Large intestine (tissue), 3 donors: Measurements from ENCODE around the gene NEK6. TPM values are rescaled to one million over a fixed set of nuclear protein-coding genes. Genes with fewer than 3 reads are reported as not detected.
A peak's percentile ranks its signal among the peaks of the same experiment; 100 is the strongest.

Source experiments
- DNase-seq, 2 donors: peaks; one replicate each; pipeline versions ENCODE4 v3.0.0 to v3.0.0-alpha.2; 2013
- H3K27ac ChIP-seq: one replicate; pipeline ENCODE4 v1.5.1; 2013; ENCODE audit warnings: low read length
- H3K27me3 ChIP-seq: 2 replicates; pipeline ENCODE4 v1.6.1; 2013; ENCODE audit warnings: low read length; ENCODE audit not compliant: control insufficient read depth, insufficient read depth
- H3K36me3 ChIP-seq: 2 replicates; pipeline ENCODE4 v1.6.1; 2013; ENCODE audit warnings: low read length; ENCODE audit not compliant: control insufficient read depth, insufficient read depth
- H3K4me1 ChIP-seq: one replicate; pipeline ENCODE4 v1.6.1; 2013; ENCODE audit warnings: low read length; ENCODE audit not compliant: control insufficient read depth, insufficient read depth
- H3K4me3 ChIP-seq: one replicate; pipeline ENCODE4 v1.5.1; 2013; ENCODE audit warnings: low read length
- H3K9me3 ChIP-seq: one replicate; pipeline ENCODE4 v1.6.1; 2013; ENCODE audit warnings: mild to moderate bottlenecking, low read depth, low read length, moderate library complexity; ENCODE audit not compliant: control insufficient read depth
- WGBS: methylation state at CpG from one replicate; pipeline ENCODE4 v1.1.5; 2013; ENCODE audit warnings: low lambda C conversion rate; ENCODE audit not compliant: insufficient coverage; 5-methylcytosine and 5-hydroxymethylcytosine counted together
- polyA plus RNA-seq: library from polyadenylated mRNA; unstranded; fragments of 120-200 nt; gene quantifications from one replicate; pipeline ENCODE4 v1.2.1, GENCODE V29; 2013

The NEK6 gene
- polyA plus RNA-seq, 1 donor, result 28.2 TPM

DNA sequence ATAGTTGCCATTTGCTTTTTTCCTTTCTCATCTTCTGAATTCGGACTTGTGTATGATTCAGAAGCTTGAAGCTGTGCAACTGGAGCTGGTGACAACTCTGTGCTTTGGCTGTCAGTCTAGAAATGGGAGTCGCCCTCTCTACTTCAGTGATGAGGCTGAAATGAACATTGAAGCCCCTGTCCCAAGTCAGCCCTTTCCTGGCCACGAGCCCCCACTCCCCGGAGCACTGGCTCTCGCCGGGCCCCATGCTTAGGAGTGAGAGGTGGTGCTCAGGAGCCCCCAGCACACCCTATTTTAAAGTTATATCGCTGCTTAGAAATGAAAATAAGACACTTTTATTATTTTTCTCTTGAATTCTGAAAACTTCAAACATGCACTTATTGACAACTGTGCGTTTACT lies 91.5 kb downstream of the NEK6 start:
- Histone ChIP-seq H3K36me3 (peaks cover 95% of the 10 kb centered on the region), H3K9me3 (no peaks in the 10 kb centered on the region), H3K27me3 (no peaks in the 10 kb centered on the region), H3K27ac (no peak overlapping the region), H3K4me3 (no peak overlapping the region), H3K4me1 (no peaks in the 10 kb centered on the region)
- WGBS, result 100% methylated on average over 2 of the region's 8 CpGs
- no peak for DNase-seq

DNA sequence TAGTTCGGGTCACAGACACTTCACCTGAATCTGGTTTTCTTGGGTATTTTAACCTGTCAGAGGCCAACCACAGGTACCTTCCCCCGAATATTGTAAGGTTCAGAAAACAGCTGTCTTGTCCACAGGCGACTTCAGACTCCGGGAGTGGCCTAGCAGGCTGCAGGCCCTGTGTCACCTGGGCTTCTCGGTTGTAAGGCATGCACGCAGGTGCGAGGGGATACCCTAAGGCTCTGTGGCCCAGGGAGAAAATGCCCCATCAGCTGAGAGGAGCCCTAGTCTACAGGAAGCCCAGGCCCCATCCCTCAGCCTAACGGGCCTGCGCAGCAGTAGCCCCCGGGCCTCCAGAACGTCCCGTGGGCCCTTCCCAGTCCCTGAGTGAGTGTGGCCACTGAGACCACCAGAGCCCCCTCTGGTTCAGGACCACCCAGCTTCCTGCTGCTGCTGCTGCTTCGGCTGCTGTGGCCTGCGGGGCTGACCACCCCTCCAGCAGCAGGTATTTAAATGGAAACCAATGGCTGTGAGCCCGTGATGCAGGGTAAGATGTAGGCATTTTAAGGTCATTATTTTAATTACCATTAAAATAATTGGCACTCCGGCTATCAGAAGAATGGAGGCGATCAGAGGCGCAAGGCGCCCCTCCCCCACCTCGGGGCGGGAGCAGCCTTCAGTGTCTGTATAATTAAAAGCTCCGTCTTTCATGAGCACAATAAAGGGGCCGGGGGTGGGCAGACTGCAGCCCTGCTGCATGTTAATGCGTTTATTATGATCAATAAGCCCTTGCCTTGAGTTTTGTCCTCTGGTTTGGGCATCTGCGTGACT lies 92.1 kb downstream of the NEK6 start:
- no peaks in the 10 kb centered on the region for H3K4me1 ChIP-seq
- H3K27me3 ChIP-seq, result no peaks in the 10 kb centered on the region
- WGBS, result 100% methylated on average over 1 of the region's 25 CpGs
- no peak for DNase-seq
- peaks cover 95% of the 10 kb centered on the region for H3K36me3 ChIP-seq
- H3K27ac ChIP-seq, result no peak overlapping the region
- H3K4me3 ChIP-seq, result no peak overlapping the region
- H3K9me3 ChIP-seq, result no peaks in the 10 kb centered on the region

DNA sequence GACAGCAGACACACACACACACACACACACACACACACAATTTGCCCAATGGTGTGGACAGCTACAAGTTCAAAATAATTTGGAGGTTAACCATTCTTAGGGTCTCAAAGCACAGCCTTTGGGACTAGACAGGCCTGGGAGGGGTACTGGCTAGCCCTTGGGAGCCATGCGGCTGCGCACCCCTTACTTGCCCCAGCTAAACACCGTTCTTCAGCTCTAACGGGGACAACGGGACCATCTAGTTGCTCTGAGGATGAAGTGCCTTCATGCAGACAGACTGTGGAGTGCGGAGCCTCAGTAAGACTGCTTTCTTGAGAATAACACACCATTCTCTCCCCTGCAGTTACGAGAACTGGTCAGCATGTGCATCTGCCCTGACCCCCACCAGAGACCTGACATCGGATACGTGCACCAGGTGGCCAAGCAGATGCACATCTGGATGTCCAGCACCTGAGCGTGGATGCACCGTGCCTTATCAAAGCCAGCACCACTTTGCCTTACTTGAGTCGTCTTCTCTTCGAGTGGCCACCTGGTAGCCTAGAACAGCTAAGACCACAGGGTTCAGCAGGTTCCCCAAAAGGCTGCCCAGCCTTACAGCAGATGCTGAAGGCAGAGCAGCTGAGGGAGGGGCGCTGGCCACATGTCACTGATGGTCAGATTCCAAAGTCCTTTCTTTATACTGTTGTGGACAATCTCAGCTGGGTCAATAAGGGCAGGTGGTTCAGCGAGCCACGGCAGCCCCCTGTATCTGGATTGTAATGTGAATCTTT lies 92.9 kb downstream of the NEK6 start:
- no peaks in the 10 kb centered on the region for H3K9me3 ChIP-seq
- H3K27ac ChIP-seq, result no peak overlapping the region
- peaks cover 95% of the 10 kb centered on the region for H3K36me3 ChIP-seq
- no peak overlapping the region for H3K4me3 ChIP-seq
- whole genome bisulfite sequencing, result no CpG with 5 or more reads among the region's 16 CpGs
- peak in 1 of 2 donors; percentile 11 for DNase-seq
- H3K4me1 ChIP-seq, result no peaks in the 10 kb centered on the region
- no peaks in the 10 kb centered on the region for H3K27me3 ChIP-seq

DNA sequence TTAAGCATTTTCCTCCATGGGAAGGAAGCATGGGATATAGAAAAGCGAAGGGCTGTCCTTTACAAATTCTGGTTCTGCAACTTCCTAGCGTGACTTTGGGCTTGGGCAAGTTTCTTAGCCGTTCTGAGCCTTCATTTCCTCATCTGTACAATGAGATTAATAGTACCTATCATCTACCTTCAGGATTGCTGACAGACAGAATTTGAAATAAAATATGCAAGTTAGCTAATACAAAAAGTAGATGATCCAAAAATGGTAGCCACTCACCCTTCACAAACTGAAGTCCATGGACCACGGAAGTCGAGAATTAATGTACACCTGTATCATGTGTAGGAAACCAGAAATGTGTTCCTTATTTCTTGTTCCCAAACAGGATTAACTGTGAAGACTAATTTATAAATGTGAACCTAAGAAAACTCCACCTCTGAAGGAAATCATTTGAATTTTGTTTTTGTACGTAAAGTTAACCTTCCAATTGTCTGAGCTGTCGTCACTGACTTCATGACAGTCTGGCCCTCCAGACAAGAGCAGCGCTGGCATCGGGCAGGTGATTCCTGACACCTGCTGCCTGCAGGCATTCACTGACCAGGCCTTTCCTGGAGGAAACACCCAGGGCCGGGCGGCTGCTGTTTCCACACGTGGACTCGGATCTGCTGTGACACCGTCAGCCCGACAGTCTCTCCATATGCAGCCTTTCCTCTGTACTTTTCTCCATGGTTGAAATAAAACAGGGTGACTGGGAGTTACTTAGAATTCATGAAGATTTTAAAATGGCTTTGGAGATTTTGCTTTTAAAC lies 94.1 kb downstream of the NEK6 start:
- Histone ChIP-seq H3K27ac (no peak overlapping the region), H3K9me3 (no peaks in the 10 kb centered on the region), H3K27me3 (no peaks in the 10 kb centered on the region), H3K4me1 (no peaks in the 10 kb centered on the region), H3K36me3 (peaks cover 95% of the 10 kb centered on the region), H3K4me3 (no peak overlapping the region)
- no peak for DNase-seq
- WGBS, result 100% methylated on average over 2 of the region's 15 CpGs

DNA sequence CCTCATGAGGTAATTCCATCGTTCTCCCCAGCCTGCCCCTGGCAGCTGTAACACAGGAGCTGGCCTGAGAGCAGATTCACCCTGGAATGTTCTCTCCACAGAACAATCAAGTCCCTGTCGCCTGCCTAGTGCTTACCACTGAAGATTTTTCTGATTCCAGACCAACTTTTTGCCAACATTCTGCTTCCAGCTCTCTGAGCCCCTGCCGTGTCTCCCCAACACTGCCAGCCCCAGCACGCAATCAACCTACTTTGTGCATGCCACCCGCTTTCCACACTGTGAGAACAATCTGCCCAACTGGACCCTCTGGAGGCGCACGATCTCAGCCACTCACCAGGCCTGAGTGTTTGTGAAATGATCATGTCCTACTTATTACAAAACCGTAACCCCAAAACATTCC lies 94.9 kb downstream of the NEK6 start:
- WGBS, result no CpG with 5 or more reads among the region's 8 CpGs
- Histone ChIP-seq H3K4me1 (no peaks in the 10 kb centered on the region), H3K4me3 (no peak overlapping the region), H3K27ac (no peak overlapping the region), H3K36me3 (peaks cover 90% of the 10 kb centered on the region), H3K27me3 (no peaks in the 10 kb centered on the region), H3K9me3 (no peaks in the 10 kb centered on the region)
- no peak for DNase-seq

DNA sequence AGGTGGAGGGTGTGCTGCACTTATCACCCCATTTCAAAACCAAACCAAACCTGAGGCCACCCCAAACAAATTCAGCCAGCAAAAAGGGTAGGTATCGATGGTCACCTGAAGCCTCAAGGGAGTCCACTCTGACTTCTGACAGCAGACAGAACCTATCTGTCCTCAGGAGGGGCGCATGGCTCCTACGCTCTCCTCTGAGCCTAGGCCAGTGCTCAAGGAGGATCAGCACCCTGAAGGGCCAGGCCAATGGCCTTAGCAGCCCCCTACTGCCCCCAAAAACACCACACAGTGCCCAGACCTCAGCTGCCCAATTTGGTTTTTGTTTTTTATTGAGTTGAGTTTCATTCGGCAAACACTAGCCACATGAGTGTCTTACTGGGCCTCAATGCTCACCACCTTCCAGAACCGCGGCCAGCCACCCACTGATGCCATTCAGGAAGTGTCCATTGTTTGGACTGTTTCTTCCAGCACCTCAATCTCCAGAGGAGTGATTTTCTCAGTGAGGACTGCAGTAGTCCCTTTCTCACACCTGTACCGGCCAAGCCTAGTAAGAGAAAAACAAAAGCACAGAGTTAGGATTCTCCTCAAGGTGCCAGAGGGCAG lies 95.5 kb downstream of the NEK6 start:
- no CpG with 5 or more reads among the region's 7 CpGs for WGBS
- no peak overlapping the region for H3K27ac ChIP-seq
- no peak overlapping the region for H3K4me3 ChIP-seq
- H3K4me1 ChIP-seq, result no peaks in the 10 kb centered on the region
- no peak for DNase-seq
- H3K36me3 ChIP-seq, result peaks cover 84% of the 10 kb centered on the region
- H3K9me3 ChIP-seq, result no peaks in the 10 kb centered on the region
- H3K27me3 ChIP-seq, result no peaks in the 10 kb centered on the region

DNA sequence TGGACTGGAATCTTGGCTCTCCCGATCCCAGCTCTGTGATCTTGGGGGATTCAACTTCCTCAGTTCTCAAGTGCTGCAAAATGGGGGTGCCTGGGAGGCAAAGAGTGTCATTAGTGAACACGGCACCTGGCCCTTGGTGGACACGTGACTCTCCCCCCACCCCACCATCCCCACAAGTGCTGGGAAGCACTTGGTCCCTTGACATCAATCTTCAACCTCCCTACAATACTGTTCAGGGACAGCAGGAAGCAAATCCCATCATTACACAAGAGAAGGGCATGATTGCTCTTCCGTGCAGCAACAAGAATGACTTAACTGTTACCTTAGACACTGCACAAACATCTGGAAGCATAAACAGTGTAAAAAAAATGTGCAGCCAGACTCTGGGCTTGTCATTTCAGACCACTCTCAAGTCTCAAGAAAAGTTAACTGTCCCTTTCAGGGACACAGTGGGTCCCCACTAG lies 96.1 kb downstream of the NEK6 start:
- H3K4me3 ChIP-seq, result no peak overlapping the region
- H3K36me3 ChIP-seq, result peaks cover 78% of the 10 kb centered on the region
- no peak overlapping the region for H3K27ac ChIP-seq
- no peak for DNase-seq
- no peaks in the 10 kb centered on the region for H3K27me3 ChIP-seq
- H3K4me1 ChIP-seq, result no peaks in the 10 kb centered on the region
- H3K9me3 ChIP-seq, result no peaks in the 10 kb centered on the region
- no CpG with 5 or more reads among the region's 4 CpGs for WGBS

DNA sequence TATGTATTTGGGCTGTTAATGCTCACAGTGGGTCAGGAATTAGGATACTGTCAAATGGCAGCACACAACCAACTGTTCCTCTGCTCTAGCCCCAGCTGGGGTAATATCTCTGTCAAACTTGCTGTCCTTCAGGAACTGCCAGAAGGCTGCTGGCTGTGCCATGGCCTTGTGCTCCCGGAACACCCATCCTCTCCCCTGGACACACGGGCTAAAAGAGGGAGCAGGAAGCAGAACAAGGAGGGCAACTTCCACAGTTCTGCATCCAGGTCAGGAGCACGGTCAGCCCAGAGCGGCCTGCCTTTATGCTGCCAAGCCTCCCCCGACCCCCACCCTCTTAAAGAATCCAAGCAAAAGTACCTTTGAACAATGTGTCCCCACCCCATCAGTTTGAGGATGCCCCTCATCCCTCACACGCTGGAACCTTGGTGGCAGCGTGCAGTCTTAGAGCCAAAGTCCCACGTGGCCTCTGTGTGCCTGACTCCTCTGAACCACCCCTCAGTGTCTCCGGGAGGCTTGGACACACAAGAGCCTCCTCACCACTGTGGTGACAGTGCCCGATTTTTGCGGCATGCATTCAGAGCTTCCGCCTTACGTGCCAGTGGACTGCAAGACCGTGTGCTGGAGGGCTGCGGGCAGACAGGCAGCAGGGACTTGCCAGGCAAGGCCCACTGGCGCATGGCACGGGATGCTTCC lies 96.7 kb downstream of the NEK6 start:
- no peak overlapping the region for H3K27ac ChIP-seq
- no peaks in the 10 kb centered on the region for H3K4me1 ChIP-seq
- H3K4me3 ChIP-seq, result no peak overlapping the region
- no CpG with 5 or more reads among the region's 17 CpGs for WGBS
- H3K27me3 ChIP-seq, result no peaks in the 10 kb centered on the region
- peaks cover 74% of the 10 kb centered on the region for H3K36me3 ChIP-seq
- H3K9me3 ChIP-seq, result no peaks in the 10 kb centered on the region
- DNase-seq, result no peak

DNA sequence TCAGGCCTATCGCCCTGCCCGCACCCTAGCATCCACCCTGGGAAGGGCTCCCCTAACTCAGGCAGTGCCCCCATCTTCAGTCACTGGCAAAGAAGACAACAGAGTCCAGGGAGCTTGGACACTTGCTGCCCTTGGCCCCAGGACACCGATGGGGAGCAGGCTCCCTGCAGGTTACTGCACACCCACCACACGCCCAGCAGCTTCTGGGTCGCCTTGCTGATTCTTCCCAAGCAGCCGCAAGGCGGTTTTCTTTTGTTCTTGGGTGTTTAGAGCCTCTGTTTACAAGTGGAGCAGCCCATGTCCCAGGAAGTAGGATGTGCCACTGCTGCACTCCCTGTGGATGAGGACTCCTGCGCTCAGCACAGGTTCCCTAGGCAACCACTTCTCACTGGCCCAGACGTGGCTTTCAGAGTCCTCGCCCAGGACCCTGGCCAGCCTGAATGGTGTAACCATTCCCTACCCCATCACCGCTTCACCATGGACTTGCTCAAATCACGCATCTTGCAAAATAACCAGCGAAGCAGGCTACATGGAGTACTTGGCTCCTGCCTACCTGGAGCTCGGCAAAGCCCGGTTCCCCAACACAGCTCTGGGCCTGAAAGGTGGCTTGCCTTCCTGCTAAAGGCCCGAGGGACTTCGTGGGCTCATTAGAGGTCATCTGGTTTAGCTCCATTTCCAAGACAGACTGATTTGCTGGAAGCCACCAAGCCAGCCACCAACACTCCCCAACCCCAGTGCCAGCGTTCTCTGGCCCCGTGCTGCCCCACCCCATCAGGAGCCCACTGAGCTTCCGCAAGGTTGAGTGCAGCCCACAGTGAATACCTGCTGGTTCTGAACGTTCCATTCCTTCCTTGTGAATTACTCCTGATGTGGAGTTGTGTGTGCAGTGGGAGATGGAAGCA lies 97.5 kb downstream of the NEK6 start:
- DNase-seq, result no peak
- Histone ChIP-seq H3K27ac (no peak overlapping the region), H3K36me3 (peaks cover 66% of the 10 kb centered on the region), H3K27me3 (no peaks in the 10 kb centered on the region), H3K4me3 (no peak overlapping the region), H3K9me3 (no peaks in the 10 kb centered on the region), H3K4me1 (no peaks in the 10 kb centered on the region)
- no CpG with 5 or more reads among the region's 21 CpGs for WGBS
